Neural progenitor cell (in vitro differentiated cells): ENCODE measurements around the gene ATP8B3.

Source experiments
- EZH2 ChIP-seq: fragments of 200-600 bp; sonication (generic); IDR thresholded peaks from 2 replicates; pipeline ENCODE4 v1.6.1; 2017; ENCODE audit warnings: antibody characterized with exemption, mild to moderate bottlenecking, moderate library complexity
- EZH2phosphoT487 ChIP-seq: fragments of 200-600 bp; sonication (generic); IDR thresholded peaks from 2 replicates; pipeline ENCODE4 v1.6.1; 2017; ENCODE audit warnings: antibody characterized with exemption
- TF ChIP-seq, protein P1 (sequence below): fragments of 200-600 bp; sonication (generic); IDR thresholded peaks from 2 replicates; pipeline ENCODE4 v1.5.1; 2017; ENCODE audit warnings: antibody characterized with exemption, mild to moderate bottlenecking

DNA sequence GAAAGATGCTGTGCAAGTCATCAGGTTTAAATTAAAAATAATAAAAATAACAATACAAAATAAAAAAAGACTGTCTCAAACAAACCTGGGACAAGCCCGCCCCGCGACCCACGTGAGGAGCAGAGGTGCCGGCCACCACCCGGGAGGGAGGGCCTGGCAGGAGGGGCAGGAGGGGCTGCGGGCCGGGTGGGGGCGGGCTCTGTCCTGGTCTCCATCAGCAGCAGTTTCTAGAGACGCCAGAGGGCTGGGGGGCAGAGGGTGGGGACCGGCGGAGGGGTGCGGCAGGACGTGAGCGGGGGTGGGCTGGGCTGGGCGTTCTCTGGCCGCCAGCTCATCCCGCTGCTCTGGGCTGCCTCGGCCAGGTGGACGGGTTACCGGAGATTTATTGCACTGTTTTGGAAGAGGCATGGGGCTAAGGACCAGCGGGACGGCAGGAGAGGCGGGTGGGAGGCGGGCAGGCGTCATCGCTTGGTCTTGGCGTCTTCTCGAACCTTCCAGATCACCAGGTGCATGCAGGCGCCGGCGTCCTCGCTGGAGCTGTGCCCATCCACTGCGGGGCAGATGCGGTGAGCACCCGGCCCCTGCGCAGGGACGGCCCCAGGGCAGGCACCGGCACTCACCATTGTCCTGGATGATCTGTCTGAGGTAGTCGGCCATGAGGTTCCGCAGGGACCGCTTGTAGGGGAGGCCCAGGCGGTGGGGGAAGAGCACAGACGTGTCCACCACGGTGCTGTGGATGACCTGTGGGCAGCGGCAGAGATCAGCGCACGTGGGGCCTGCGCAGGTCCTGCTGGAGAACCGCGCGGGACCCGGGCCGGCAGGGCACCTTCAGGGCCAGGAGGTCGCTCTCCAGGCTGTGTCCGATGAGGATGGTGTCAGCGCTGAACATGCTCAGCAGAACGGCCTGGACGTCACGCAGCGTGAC, 3.8 kb upstream of the ATP8B3 start:
- TF ChIP-seq EZH2 = no peak
- no peak for TF ChIP-seq EZH2phosphoT487
- TF ChIP-seq, protein P1, sequence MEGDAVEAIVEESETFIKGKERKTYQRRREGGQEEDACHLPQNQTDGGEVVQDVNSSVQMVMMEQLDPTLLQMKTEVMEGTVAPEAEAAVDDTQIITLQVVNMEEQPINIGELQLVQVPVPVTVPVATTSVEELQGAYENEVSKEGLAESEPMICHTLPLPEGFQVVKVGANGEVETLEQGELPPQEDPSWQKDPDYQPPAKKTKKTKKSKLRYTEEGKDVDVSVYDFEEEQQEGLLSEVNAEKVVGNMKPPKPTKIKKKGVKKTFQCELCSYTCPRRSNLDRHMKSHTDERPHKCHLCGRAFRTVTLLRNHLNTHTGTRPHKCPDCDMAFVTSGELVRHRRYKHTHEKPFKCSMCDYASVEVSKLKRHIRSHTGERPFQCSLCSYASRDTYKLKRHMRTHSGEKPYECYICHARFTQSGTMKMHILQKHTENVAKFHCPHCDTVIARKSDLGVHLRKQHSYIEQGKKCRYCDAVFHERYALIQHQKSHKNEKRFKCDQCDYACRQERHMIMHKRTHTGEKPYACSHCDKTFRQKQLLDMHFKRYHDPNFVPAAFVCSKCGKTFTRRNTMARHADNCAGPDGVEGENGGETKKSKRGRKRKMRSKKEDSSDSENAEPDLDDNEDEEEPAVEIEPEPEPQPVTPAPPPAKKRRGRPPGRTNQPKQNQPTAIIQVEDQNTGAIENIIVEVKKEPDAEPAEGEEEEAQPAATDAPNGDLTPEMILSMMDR = no peak
